ENCODE measurements around the gene SYT15. TPM values are rescaled to one million over a fixed set of nuclear protein-coding genes. Genes with fewer than 3 reads are reported as not detected.

The SYT15 gene
- total RNA-seq, 1 donor from 2014 or later = 1.4 TPM

- TF ChIP-seq CTCF (IDR thresholded peaks at IDR 0.05; ENCODE audit: insufficient read depth, low read depth, low read length) = no peak
- no peak for TF ChIP-seq EZH2 (IDR thresholded peaks at IDR 0.05; ENCODE audit: insufficient read depth, low read length)
- no peak overlapping the region for H3K4me3 ChIP-seq (ENCODE audit: insufficient read depth, low read depth, low read length)
- Mint-ChIP-seq H3K27ac (ENCODE audit: unreplicated experiment) (no peak overlapping the region), H3K4me1 (ENCODE audit: low read depth, unreplicated experiment) (peaks cover 6% of the 10 kb centered on the region), H3K9me3 (ENCODE audit: unreplicated experiment) (no peaks in the 10 kb centered on the region), H3K27me3 (ENCODE audit: low read depth, unreplicated experiment) (no peaks in the 10 kb centered on the region), H3K36me3 (ENCODE audit: low read depth, unreplicated experiment) (peaks cover 1% of the 10 kb centered on the region), H3K4me3 (ENCODE audit: unreplicated experiment) (no peak overlapping the region)
- no peaks in the 10 kb centered on the region for H3K36me3 ChIP-seq (ENCODE audit: insufficient read depth, low read length)
- FAIRE-seq (no peak), DNase-seq (ENCODE audit: low read depth) (no peak)
- no peaks in the 10 kb centered on the region for H4K20me1 ChIP-seq (ENCODE audit: insufficient read depth, low read length)
- H3K9me3 ChIP-seq (ENCODE audit: insufficient read depth, low read depth, low read length) = no peaks in the 10 kb centered on the region
- H3K27ac ChIP-seq (ENCODE audit: low read depth, low read length) = no peak overlapping the region
- peaks cover 24% of the 10 kb centered on the region for H3K27me3 ChIP-seq (ENCODE audit: insufficient read depth, low read length)
- H2AFZ ChIP-seq (ENCODE audit: low read depth, low read length) = no peak overlapping the region
- H3K79me2 ChIP-seq (ENCODE audit: insufficient read depth, low read length) = no peaks in the 10 kb centered on the region
- no peak overlapping the region for H3K9ac ChIP-seq (ENCODE audit: low read length)
- no peaks in the 10 kb centered on the region for H3K4me1 ChIP-seq (ENCODE audit: insufficient read depth, low read length)
- H3K4me2 ChIP-seq (ENCODE audit: low read length) = no peak overlapping the region
Observed at GRCh38 chr10:46550076-46550790, 28.7 kb upstream of the SYT15 start.

- H3K4me3 Mint-ChIP-seq (ENCODE audit: unreplicated experiment) = no peak overlapping the region
- FAIRE-seq = no peak
- Histone ChIP-seq H4K20me1 (ENCODE audit: insufficient read depth, low read length) (no peaks in the 10 kb centered on the region), H3K4me2 (ENCODE audit: low read length) (no peak overlapping the region), H2AFZ (ENCODE audit: low read depth, low read length) (no peak overlapping the region), H3K79me2 (ENCODE audit: insufficient read depth, low read length) (no peaks in the 10 kb centered on the region), H3K27ac (ENCODE audit: low read depth, low read length) (no peak overlapping the region), H3K9me3 (ENCODE audit: insufficient read depth, low read depth, low read length) (no peaks in the 10 kb centered on the region), H3K4me3 (ENCODE audit: insufficient read depth, low read depth, low read length) (no peak overlapping the region), H3K9ac (ENCODE audit: low read length) (no peak overlapping the region), H3K27me3 (ENCODE audit: insufficient read depth, low read length) (peaks cover 26% of the 10 kb centered on the region), H3K4me1 (ENCODE audit: insufficient read depth, low read length) (no peaks in the 10 kb centered on the region), H3K36me3 (ENCODE audit: insufficient read depth, low read length) (no peaks in the 10 kb centered on the region)
- peaks cover 6% of the 10 kb centered on the region for H3K4me1 Mint-ChIP-seq (ENCODE audit: low read depth, unreplicated experiment)
- H3K27ac Mint-ChIP-seq (ENCODE audit: unreplicated experiment) = no peak overlapping the region
- peaks cover 1% of the 10 kb centered on the region for H3K36me3 Mint-ChIP-seq (ENCODE audit: low read depth, unreplicated experiment)
- DNase-seq (ENCODE audit: low read depth) = no peak
- TF ChIP-seq EZH2 (IDR thresholded peaks at IDR 0.05; ENCODE audit: insufficient read depth, low read length) (no peak), CTCF (IDR thresholded peaks at IDR 0.05; ENCODE audit: insufficient read depth, low read depth, low read length) (no peak)
- no peaks in the 10 kb centered on the region for H3K9me3 Mint-ChIP-seq (ENCODE audit: unreplicated experiment)
- H3K27me3 Mint-ChIP-seq (ENCODE audit: low read depth, unreplicated experiment) = no peaks in the 10 kb centered on the region
Observed at GRCh38 chr10:46550795-46551700, 27.9 kb upstream of the SYT15 start.

Data from astrocyte (in vitro differentiated cells and primary cell).